A673 (cell line): ENCODE measurements around the gene AGMO.

ENCODE experiments used
- EZH2 ChIP-seq: fragments of 200-600 bp; sonication (generic); IDR thresholded peaks from 2 replicates; pipeline ENCODE4 v1.6.1; 2017; ENCODE audit warnings: borderline replicate concordance, low read depth, mild to moderate bottlenecking, mixed read lengths, antibody characterized with exemption, low read length; ENCODE audit not compliant: poor library complexity, severe bottlenecking
- TF ChIP-seq, protein P1 (sequence below): fragments of 300-800, 200-600 bp; sonication (generic); conservative IDR thresholded peaks from 2 replicates; pipeline ENCODE4 v1.5.1; 2017; ENCODE audit warnings: low read depth, mild to moderate bottlenecking, antibody characterized with exemption, low read length, moderate library complexity, mixed read lengths

- TF ChIP-seq, protein P1, sequence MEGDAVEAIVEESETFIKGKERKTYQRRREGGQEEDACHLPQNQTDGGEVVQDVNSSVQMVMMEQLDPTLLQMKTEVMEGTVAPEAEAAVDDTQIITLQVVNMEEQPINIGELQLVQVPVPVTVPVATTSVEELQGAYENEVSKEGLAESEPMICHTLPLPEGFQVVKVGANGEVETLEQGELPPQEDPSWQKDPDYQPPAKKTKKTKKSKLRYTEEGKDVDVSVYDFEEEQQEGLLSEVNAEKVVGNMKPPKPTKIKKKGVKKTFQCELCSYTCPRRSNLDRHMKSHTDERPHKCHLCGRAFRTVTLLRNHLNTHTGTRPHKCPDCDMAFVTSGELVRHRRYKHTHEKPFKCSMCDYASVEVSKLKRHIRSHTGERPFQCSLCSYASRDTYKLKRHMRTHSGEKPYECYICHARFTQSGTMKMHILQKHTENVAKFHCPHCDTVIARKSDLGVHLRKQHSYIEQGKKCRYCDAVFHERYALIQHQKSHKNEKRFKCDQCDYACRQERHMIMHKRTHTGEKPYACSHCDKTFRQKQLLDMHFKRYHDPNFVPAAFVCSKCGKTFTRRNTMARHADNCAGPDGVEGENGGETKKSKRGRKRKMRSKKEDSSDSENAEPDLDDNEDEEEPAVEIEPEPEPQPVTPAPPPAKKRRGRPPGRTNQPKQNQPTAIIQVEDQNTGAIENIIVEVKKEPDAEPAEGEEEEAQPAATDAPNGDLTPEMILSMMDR: no peak
- TF ChIP-seq EZH2: no peak
Measured at GRCh38 chr7:15584575-15584974, 22.8 kb upstream of the AGMO start.
